ENCODE measurements around the gene MMP19. TPM values are rescaled to one million over a fixed set of nuclear protein-coding genes. Genes with fewer than 3 reads are reported as not detected.

MMP19 gene
- total and polyA plus RNA-seq, 11 donors = 0.48 to 16.1 (median 2.8) TPM

- Histone ChIP-seq H3K4me3 (peak overlapping the region; percentile 72 to 97 (median 88)), H3K36me3 (peaks cover 0 to 12% (median 0%) of the 10 kb centered on the region in 9 donors), H3K27ac (peak overlapping the region in 11 of 12 donors; percentile 87 to 95 (median 92)), H3K27me3 (no peaks in the 10 kb centered on the region), H3K4me1 (peaks cover 0 to 42% (median 30%) of the 10 kb centered on the region in 12 donors), H3K9me3 (no peaks in the 10 kb centered on the region)
- TF ChIP-seq POLR2A (IDR thresholded peaks at IDR 0.05) = no peak
- no peak for TF ChIP-seq CTCF (IDR thresholded peaks at IDR 0.05)
- DNase-seq = no peak
- no peak for ATAC-seq
- 21 to 38% (median 27%) methylated on average over 1 of the region's 1 CpG for WGBS, 4 donors
- intact Hi-C loops (cut with DNase I) = loop anchor here in 6 of 10 donors (2.0 to 5.0 kb wide), 4 partner anchors 17 to 106 kb away; partner anchors contain the start of gene PYM1 (in 5 of the 6)
Observed at GRCh38 chr12:55831447-55831815, 11.3 kb downstream of the MMP19 start.

DNA sequence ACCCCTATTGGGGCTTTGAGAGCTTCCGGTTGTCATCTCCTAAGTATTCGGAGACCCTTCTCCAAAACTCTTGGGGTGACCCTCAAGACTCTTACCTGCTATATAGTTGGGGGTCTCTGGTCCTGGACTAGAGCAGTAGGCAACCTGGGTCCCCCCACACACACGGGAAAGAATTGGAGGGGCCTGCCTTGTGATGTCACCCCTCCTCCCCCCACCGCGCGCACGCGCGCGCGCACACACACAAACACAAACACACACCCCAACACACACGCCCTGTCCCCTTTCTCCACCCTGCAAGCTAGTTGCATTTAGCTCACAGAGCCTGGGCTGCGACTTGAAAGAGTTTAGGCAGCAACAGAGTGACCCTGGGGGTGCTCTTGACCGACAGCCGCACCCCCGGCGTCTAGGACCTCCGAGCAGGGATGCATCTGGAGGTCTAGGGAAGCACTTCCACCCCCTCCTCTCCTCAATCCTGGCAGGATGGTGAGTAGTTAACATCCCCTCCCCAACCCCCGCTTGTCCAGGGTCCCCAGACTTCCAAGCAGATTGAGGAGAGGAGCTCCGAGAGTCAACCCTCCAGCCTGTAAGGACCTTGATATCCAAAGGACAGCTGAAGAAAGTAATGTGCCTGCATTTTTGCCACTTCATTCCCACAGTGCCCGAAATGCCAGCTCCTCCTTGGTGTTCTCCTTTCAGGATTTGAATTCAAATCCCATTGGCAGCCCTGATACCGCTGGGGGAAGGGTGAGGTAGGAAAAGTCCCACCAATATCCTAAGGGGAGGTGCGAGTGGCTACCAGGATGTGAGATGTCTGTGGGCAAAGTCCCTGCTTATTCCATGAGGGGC, 11.9 kb downstream of the MMP19 start:
- TF ChIP-seq POLR2A (IDR thresholded peaks at IDR 0.05) (peak in 1 of 2 donors; percentile 65), CTCF (IDR thresholded peaks at IDR 0.05) (no peak)
- ATAC-seq (peak; percentile 37 to 66 (median 54)), DNase-seq (peak; percentile 76 to 84 (median 82))
- no peaks in the 10 kb centered on the region for H3K27me3 ChIP-seq
- intact Hi-C loops (cut with DNase I) = loop anchor here in 6 of 10 donors (2.0 to 5.0 kb wide), 4 partner anchors 18 to 106 kb away; partner anchors contain the start of gene PYM1 (in 5 of the 6)
- peaks cover 0 to 12% (median 0%) of the 10 kb centered on the region in 9 donors for H3K36me3 ChIP-seq
- peak overlapping the region; percentile 87 to 95 (median 92) for H3K27ac ChIP-seq
- no peaks in the 10 kb centered on the region for H3K9me3 ChIP-seq
- H3K4me3 ChIP-seq = peak overlapping the region; percentile 72 to 97 (median 88)
- peaks cover 0 to 48% (median 32%) of the 10 kb centered on the region in 12 donors for H3K4me1 ChIP-seq
- WGBS, 4 donors = 1 to 3% (median 2%) methylated on average over 13 to 23 of the region's 23 CpGs

DNA sequence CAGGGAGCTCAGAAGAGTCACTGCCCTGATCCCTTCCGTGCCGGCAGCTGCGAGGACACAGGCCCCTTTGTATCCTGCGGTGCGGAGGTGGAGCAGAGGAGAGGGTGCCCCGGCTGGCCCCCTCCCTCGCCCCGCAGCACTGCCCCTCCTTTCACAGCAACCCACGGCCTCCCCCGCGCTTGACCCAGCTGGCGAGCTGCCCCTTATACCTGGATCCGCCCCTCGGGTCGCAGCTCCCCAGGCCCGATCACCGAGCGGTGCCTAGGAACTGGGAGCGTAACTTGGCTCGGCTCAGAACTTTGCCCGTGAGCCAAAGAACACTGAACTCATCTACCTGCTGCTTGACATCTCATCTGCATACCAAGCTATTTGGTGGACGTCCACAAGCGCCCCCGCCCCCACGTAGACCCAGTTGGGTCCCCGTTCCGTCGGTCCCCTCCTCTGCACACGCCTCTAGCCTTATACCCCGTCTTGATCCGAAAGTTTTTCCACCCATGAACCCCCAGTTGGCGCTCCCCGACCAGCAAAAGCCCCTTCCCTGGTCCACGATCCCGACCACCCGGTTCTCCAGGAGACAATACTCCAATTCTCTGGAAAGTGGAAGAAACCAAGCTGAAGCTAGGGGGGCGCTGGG, 12.7 kb downstream of the MMP19 start:
- intact Hi-C loops (cut with DNase I) = loop anchor here (1.0 to 10.0 kb wide), 7 partner anchors 13 to 215 kb away; partner anchors contain the start of genes PYM1 (in 8 of the 10), RPS26 (in 1 of the 10) and SARNP (in 1 of the 10)
- peaks cover 0 to 9% (median 0%) of the 10 kb centered on the region in 9 donors for H3K36me3 ChIP-seq
- peak overlapping the region; percentile 72 to 97 (median 88) for H3K4me3 ChIP-seq
- H3K27ac ChIP-seq = peak overlapping the region; percentile 87 to 95 (median 92)
- H3K4me1 ChIP-seq = peaks cover 0 to 53% (median 34%) of the 10 kb centered on the region in 12 donors
- no peaks in the 10 kb centered on the region for H3K9me3 ChIP-seq
- ATAC-seq = peak; percentile 19 to 47 (median 37)
- 0 to 2% (median 0%) methylated on average over 24 to 37 of the region's 37 CpGs for WGBS, 4 donors
- no peak for TF ChIP-seq CTCF (IDR thresholded peaks at IDR 0.05)
- TF ChIP-seq POLR2A (IDR thresholded peaks at IDR 0.05) = no peak
- DNase-seq = peak; percentile 45 to 70 (median 55)
- no peaks in the 10 kb centered on the region for H3K27me3 ChIP-seq
